SIG-M5 (cell line): Measurements from ENCODE around the gene CP.

Experiments
- DNase-seq: peaks from one replicate; lab custom pipeline; 2025; lab: John Stamatoyannopoulos, UW

CP gene

DNA sequence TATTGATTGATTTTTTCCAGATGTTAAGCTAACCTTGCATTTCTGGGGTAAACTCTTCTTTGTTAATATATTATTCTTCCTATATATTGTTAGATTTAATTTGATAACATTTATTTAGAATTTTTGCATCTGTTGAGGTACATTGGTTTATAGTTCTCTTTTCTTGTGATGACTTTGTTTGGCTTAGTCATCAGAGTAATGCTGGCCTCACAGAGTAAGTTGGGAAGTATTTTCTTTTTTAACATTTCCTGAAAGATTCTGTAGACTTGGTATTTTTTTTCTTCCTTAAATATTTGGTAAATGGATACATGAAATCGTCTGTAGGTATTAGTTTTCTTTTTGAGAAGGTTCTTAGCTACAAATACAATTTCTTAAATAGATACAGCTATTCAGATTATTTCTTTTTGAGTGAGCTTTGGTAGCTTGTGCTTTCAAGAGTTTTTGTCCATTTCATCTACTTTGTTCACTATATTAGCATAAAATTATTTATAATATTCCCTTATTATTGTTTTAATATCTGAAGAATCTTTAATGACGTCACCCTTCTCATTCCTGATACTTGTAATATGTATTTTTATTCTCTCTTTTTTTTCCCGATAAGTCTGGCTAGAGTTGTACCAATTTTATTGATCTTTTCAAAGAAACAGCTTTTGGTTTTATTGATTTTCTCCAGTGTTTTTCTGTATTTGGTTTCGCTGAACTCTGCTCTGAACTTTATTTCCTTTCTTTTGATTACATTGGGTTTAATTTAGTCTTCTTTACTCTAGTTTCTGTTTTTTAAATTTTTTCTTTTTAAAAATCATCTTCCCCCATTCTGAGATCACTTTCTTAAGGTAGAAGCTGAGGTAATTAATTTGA, 98.7 kb downstream of the CP start:
- DNase-seq: no peak
